Common myeloid progenitor, CD34-positive (primary cell): ENCODE data around the gene PRKCE.

ENCODE experiments used
- CTCF ChIA-PET: fragments of 350-600 bp; sonication (Branson Sonifier 250); formaldehyde crosslinking; loops from one replicate; lab custom pipeline; 2021; ENCODE audit warnings: antibody characterized with exemption; lab: Charles Lee
- POLR2A ChIA-PET: fragments of 350-600 bp; sonication (Branson Sonifier 250); formaldehyde crosslinking; loops from one replicate; lab custom pipeline; 2021; ENCODE audit warnings: antibody characterized with exemption; lab: Charles Lee
- DNase-seq, 3 donors: peaks; one replicate each; pipeline versions ENCODE4 v3.0.0 to v3.0.0-alpha.2; 2013
- H3K27ac ChIP-seq, 2 experiments: 1 replicate in 1 of 2; 2 replicates in 1 of 2; pipeline ENCODE4 v1.7.0; 2013; ENCODE audit warnings: inconsistent platforms in 2 of 2, low read length in 2 of 2, mild to moderate bottlenecking in 2 of 2, low read depth in 1 of 2, moderate library complexity in 1 of 2; ENCODE audit not compliant: severe bottlenecking in 2 of 2, insufficient read depth in 1 of 2, poor library complexity in 1 of 2
- H3K27me3 ChIP-seq, 5 experiments: replicated peaks in 2 of 5; 1 replicate in 3 of 5; 2 replicates in 2 of 5; pipeline versions ENCODE4 v1.6.1 to v1.7.0; 2013; ENCODE audit warnings: low read length in 4 of 5, mild to moderate bottlenecking in 2 of 5, moderate library complexity in 2 of 5, inconsistent platforms in 1 of 5; ENCODE audit not compliant: insufficient read depth in 5 of 5, control insufficient read depth in 4 of 5
- H3K36me3 ChIP-seq, 4 experiments: 1 replicate in 2 of 4; 2 replicates in 2 of 4; pipeline versions ENCODE4 v1.6.1 to v1.7.0; 2013; ENCODE audit warnings: low read length in 3 of 4, control low read depth in 1 of 4, mild to moderate bottlenecking in 1 of 4; ENCODE audit not compliant: control insufficient read depth in 4 of 4, insufficient read depth in 4 of 4
- H3K4me1 ChIP-seq, 4 experiments: 1 replicate in 3 of 4; 2 replicates in 1 of 4; pipeline versions ENCODE4 v1.6.1 to v1.7.1; 2013; ENCODE audit warnings: low read length in 3 of 4, mild to moderate bottlenecking in 3 of 4, control low read depth in 1 of 4, inconsistent platforms in 1 of 4, moderate library complexity in 1 of 4; ENCODE audit not compliant: control insufficient read depth in 4 of 4, insufficient read depth in 4 of 4; ENCODE audit errors: control extremely low read depth in 1 of 4
- H3K4me3 ChIP-seq, 7 experiments: 1 replicate in 4 of 7; 2 replicates in 3 of 7; pipeline versions ENCODE4 v1.5.1 to v1.7.0; 2013; ENCODE audit warnings: mild to moderate bottlenecking in 7 of 7, low read length in 6 of 7, moderate library complexity in 6 of 7, inconsistent platforms in 2 of 7, low read depth in 2 of 7, control low read depth in 1 of 7; ENCODE audit not compliant: insufficient read depth in 4 of 7, control insufficient read depth in 1 of 7; ENCODE audit errors: extremely low read depth in 1 of 7
- H3K9me3 ChIP-seq, 5 experiments: 1 replicate in 4 of 5; 2 replicates in 1 of 5; pipeline versions ENCODE4 v1.6.1 to v1.7.1; 2013; ENCODE audit warnings: low read length in 4 of 5, mild to moderate bottlenecking in 2 of 5, inconsistent platforms in 1 of 5, low read depth in 1 of 5, moderate library complexity in 1 of 5; ENCODE audit not compliant: control insufficient read depth in 4 of 5, insufficient read depth in 2 of 5; ENCODE audit errors: control extremely low read depth in 1 of 5
- WGBS: methylation state at CpG from one replicate; pipeline ENCODE4 v1.1.5; 2013; ENCODE audit not compliant: insufficient coverage; 5-methylcytosine and 5-hydroxymethylcytosine counted together

PRKCE gene

DNA sequence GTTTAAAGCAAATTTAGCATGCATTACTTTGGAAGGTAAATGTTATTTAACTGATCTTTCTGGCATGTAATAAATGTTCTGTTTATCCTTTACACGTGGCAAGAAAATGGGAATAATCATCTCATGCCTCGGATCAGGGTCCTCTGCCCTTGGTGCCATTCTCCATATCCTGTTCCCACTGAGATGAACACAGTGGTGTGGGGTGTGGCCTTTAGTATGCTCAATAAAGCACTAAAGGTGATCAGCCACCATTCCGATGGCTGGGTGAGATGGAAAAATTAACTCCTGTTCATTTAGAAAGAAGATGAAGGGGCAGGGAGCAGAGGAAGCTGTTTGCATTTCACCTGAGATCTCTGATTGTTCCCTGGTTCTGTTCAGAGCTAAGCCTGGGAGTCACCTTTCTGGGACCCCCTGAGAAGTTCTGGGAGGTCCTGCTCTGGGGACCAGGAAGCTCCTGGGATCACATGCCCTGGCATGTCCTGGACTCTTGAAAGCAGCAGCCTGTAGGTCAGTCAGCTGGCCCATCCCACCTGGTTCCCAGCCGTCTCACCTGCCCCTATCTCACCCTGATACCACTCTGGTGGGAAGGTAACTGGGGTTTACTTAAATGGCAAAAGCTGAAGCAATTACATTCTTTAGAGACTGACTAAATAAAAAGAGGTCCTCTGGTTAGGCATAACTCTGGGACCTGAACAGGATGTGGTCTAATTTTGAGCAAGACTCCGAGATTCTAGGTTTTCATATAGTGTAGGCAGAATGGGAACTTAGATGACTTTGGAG is 356.8 kb downstream of the PRKCE start:
- DNase-seq: no peak

DNA sequence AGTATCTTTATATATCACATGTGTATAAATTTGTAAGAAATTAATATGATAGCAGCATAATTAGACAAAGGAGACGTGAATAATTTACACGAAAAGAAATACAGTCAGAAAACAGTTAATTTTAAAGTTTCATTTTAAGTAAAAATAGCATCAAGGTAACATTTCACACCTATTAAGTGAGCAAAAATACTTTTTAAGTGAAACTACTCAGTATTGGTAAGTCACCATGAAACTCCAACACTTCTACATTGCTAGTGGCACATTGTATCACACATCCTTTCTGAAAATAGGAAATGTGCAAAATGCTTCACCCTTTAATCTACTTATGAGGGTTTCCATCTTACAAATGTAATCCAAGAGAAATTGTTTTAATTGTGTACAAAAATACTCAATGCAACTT is 357.8 kb downstream of the PRKCE start:
- DNase-seq: no peak
- peaks cover 0 to 18% (median 10%) of the 10 kb centered on the region in 4 experiments for H3K36me3 ChIP-seq
- no peak overlapping the region for H3K4me3 ChIP-seq
- H3K4me1 ChIP-seq: no peaks in the 10 kb centered on the region
- WGBS: no CpG with 5 or more reads among the region's 2 CpGs
- H3K27ac ChIP-seq: no peak overlapping the region
- CTCF ChIA-PET: no interaction called here
- POLR2A ChIA-PET: no interaction called here
- no peaks in the 10 kb centered on the region for H3K27me3 ChIP-seq
- no peaks in the 10 kb centered on the region for H3K9me3 ChIP-seq

More for the DNA sequence above, 356.8 kb downstream of the PRKCE start:
- WGBS: 83% methylated on average over 2 of the region's 5 CpGs
- H3K4me1 ChIP-seq: no peaks in the 10 kb centered on the region
- H3K27me3 ChIP-seq: no peaks in the 10 kb centered on the region
- H3K36me3 ChIP-seq: peaks cover 0 to 18% (median 9%) of the 10 kb centered on the region in 4 experiments
- ChIA-PET POLR2A (interaction anchor here (0.6 kb wide), 1 partner anchor 329 kb away, joined by 7 read pairs; no protein-coding TSS in a partner anchor), CTCF (interaction anchor here (0.8 to 4.7 kb wide), 3 partner anchors 16 to 452 kb away, joined by 3 to 24 read pairs (median 5); no protein-coding TSS in a partner anchor)
- H3K27ac ChIP-seq: no peak overlapping the region
- no peak overlapping the region for H3K4me3 ChIP-seq
- no peaks in the 10 kb centered on the region for H3K9me3 ChIP-seq

DNA sequence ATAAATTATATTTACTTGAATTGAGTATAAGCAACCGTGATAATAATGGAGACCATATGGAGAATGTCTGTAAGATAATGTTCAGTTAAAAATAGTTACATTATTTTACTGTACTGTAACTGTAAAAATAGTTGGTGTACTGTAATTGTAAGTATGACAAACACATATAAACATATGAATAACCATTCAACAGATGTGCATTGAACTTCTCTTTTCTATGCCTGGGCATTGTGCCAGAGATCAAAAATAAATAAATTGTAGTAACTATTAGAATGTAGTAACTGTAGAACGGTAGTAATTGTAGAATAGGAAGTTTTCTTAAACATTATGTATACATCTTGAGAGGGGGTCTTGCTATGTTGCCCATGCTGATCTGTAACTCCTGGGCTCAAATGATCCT is 358.3 kb downstream of the PRKCE start:
- peaks cover 1 to 18% (median 10%) of the 10 kb centered on the region in 4 experiments for H3K36me3 ChIP-seq
- POLR2A ChIA-PET: no interaction called here
- CTCF ChIA-PET: interaction anchor here (1.0 to 1.7 kb wide), 2 partner anchors 18 to 357 kb away, joined by 6 read pairs; no protein-coding TSS in a partner anchor
- peak in 2 of 3 donors; percentile 49 to 66 for DNase-seq
- H3K27ac ChIP-seq: no peak overlapping the region
- H3K4me1 ChIP-seq: no peaks in the 10 kb centered on the region
- no peaks in the 10 kb centered on the region for H3K9me3 ChIP-seq
- no peaks in the 10 kb centered on the region for H3K27me3 ChIP-seq
- no CpG with 5 or more reads among the region's 2 CpGs for WGBS
- H3K4me3 ChIP-seq: no peak overlapping the region

DNA sequence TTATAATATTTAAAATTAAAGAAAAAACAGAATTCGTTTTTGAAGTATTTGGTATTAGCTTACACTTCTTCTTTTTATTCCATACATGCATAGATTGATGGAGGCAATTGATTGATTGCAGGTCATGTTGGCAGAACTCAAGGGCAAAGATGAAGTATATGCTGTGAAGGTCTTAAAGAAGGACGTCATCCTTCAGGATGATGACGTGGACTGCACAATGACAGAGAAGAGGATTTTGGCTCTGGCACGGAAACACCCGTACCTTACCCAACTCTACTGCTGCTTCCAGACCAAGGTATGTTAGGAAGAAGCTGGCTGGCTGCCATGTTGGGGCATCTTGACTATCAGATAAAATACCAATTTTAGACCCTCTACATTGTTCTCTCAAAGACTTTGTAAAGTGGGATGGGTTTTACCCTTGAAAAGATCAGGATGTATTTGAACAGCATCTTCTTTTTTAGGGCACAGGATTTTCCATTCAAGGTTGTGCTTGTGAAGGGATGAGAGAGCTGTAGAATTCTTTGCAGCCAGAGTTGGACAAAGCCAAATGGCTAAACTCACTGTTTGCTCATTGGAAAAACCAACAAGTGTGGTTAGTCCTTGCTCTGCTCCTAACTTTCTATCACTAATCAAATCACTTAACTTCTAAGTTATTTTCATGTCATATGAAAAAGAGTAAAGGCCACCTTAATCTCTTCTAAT is 358.9 kb downstream of the PRKCE start:
- ChIA-PET POLR2A (no interaction called here), CTCF (interaction anchor here (1.0 to 1.7 kb wide), 5 partner anchors 17 to 456 kb away, joined by 3 to 6 read pairs (median 4); no protein-coding TSS in a partner anchor)
- no peaks in the 10 kb centered on the region for H3K9me3 ChIP-seq
- no CpG with 5 or more reads among the region's 5 CpGs for WGBS
- no peaks in the 10 kb centered on the region for H3K27me3 ChIP-seq
- no peak for DNase-seq
- H3K4me1 ChIP-seq: no peaks in the 10 kb centered on the region
- no peak overlapping the region for H3K27ac ChIP-seq
- H3K4me3 ChIP-seq: no peak overlapping the region
- H3K36me3 ChIP-seq: peaks cover 3 to 21% (median 11%) of the 10 kb centered on the region in 4 experiments

DNA sequence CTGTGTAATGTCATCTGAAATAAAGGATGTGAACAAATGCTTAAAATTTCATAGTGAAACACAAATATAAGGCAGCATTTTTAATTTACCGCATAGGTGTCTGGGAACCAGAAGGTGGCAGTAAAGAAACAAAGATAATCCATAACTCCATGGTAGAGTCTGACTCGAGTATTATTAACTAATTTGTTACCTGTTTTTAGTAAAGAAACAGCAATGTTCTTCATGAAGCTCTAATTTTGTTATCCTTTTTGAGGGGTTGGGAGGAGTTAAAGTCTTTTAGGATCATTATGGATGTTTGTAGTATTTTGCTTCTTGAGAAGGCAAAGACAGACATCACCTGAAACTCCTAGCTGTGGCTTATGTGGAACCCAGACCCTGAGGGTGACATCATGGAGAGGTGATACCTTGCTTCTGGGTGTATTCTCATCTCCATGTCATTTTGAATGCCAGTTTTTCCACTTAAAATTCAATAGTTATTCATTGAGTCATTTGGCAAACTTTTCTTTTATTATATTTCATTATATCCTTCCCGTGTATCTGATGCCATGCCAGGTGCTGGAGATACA is 359.5 kb downstream of the PRKCE start:
- ChIA-PET CTCF (interaction anchor here (0.6 to 1.7 kb wide), 9 partner anchors 11 to 456 kb away, joined by 3 to 6 read pairs (median 3); no protein-coding TSS in a partner anchor), POLR2A (no interaction called here)
- Histone ChIP-seq H3K4me1 (no peaks in the 10 kb centered on the region), H3K27ac (no peak overlapping the region), H3K36me3 (peaks cover 3 to 21% (median 11%) of the 10 kb centered on the region in 4 experiments), H3K27me3 (no peaks in the 10 kb centered on the region), H3K9me3 (no peaks in the 10 kb centered on the region), H3K4me3 (no peak overlapping the region)
- peak; percentile 32 to 62 (median 53) for DNase-seq
- 13% methylated on average over 1 of the region's 3 CpGs for WGBS

DNA sequence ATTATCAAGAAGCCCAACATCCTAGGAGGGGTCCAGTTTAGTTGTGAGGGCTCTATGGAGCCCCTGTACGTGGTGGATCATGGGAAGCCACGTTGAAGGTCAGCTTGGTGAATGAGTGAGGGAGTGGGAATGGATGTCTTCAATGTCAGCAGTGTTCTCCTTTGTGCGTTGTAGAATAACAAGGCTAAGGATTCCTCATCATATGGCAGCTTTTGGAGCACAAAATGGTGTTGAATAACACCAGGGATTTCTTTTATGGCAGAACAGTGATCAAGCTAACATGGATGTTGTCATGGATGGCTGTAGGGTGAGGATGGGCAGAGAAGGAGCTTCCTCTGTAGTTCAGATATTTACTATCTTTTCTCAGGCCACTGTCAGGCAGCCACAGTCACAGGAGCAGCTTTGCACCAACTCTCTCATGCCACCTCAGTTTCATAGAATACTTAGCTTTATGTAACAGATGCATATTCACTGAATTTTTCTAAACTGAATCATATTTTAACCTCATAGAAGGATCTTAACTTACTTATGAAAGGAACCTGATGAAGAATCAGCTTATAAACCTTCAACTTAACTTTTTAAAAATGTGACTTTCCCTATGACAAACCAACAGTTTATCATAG is 361.3 kb downstream of the PRKCE start:
- Histone ChIP-seq H3K36me3 (peaks cover 3 to 17% (median 7%) of the 10 kb centered on the region in 4 experiments), H3K4me1 (no peaks in the 10 kb centered on the region), H3K4me3 (no peak overlapping the region), H3K27me3 (no peaks in the 10 kb centered on the region), H3K27ac (no peak overlapping the region), H3K9me3 (no peaks in the 10 kb centered on the region)
- ChIA-PET CTCF (interaction anchor here (0.6 to 1.2 kb wide), 8 partner anchors 8 to 644 kb away, joined by 3 to 4 read pairs (median 4); no protein-coding TSS in a partner anchor), POLR2A (no interaction called here)
- no peak for DNase-seq
- WGBS: 100% methylated on average over 1 of the region's 3 CpGs
